ENCODE data around the gene MEGF9.

MEGF9 gene

DNA sequence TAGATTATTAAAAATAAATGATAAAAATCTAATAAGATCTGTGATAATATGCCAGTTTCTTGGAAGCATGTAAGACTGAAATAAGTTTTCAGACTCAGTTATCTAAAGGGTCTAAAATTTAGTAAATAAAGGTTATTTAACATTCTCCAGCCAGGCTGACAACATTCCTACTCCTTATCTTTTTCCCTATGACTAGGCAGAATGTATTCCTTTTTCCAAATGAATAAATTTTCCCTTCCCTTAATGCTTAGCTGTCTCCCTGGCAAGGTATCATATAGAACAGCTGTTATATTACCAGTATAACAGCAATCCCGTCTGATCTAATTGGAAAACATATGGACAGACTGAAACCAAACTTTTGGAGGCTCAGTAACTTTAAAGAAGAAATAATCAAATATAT, 13.0 kb downstream of the MEGF9 start:
- peak; percentile 20 for DNase-seq

DNA sequence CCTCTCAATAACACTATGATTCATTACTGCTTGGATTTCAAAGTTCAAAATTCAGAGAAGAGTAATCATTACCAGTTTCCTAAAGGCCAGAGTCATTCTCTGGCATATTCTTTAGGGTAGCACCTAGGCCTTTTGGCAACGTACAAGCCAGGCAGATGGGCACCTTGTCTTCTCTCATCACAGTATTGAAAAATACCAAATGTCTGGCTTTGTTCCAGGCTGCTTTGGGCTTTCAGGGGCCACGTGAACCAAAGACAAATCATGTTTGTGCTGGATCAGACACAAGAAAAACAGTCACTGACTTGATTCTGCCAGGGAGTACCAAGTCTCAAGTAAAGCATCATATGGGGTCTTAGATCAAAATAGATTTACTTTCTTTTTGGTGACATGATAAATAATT, 15.5 kb downstream of the MEGF9 start:
- DNase-seq: peak; percentile 95

DNA sequence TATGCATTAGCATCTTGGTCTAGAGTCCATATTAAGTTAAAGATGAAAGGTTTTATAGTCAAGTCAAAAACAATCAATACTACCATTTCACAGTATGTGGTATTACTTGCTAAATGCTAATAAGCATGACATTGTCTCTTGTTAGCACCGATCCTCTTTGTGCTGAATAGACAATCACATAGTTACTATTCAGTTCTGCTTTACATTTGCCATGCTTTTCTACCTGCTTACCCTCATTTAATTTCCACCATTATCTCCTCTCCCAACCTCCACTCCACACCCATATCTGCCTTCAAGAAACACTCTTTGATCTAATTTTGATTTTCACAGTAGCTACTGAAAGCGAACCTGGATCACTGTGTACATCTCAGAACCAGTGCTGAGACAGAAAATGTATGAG, 16.8 kb downstream of the MEGF9 start:
- no peak for DNase-seq

DNA sequence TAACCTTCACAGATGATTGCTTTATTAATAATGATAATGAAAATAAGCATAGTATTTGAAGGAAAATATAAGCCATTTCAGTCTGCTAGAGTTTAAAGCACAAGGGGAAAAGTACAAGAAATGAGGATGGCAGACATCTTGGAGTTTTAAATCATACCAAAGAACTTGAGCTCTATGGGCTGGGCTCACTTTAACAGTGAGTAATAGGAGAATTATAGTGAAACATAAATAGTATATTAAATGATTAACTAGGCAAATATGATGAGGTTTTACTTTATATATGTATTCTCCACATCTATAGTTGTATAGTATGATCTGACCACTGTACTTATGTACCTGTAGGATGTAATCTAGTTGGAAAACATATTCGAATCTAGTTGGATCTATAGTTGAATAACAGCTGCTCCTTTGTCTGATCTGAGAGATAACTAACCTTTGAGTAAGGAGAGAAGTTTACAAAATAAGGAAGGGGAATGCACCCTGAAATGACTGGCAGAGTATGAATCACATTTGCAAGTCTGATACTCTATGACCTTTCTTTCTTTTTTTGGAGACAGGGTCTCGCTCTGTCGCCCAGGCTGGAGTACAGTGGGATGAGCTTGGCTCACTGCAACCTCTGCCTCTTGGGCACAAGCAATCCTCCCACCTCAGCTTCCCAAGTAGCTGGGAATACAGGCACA, 17.6 kb downstream of the MEGF9 start:
- DNase-seq: no peak

DNA sequence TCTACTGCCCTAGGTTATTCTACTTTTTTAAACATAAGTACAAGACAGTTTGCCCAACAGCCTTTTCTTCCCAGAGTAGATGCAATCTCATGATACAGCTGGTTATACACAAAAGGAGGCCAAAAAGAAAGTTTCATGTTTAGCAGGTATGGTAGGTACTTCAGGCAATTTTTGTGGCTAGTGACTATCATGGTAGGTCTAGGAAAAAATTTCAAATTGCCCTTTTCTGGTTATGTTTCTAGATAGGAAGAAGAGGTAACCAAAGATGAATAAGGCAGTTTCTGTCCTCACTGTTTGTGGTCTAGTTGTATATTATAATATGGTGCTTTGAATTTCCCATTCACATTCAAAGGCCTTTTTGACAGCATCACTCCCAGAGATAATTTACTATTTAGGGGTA, 19.7 kb downstream of the MEGF9 start:
- DNase-seq: no peak

DNA sequence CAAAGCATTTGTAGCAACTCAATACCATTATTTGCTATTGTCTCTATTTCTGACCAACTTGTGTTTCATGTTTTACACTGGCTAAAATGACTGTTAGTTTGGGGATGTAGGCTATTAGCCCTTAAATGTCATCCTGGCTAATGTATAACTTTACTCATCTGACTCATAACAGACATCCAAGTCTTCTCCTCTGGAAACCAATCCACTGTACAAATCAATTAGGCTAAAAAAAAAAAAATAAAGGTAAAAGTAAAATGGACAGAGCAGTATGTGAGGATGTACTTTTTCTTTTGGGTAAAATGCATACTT, 20.6 kb downstream of the MEGF9 start:
- DNase-seq: peak; percentile 30

DNA sequence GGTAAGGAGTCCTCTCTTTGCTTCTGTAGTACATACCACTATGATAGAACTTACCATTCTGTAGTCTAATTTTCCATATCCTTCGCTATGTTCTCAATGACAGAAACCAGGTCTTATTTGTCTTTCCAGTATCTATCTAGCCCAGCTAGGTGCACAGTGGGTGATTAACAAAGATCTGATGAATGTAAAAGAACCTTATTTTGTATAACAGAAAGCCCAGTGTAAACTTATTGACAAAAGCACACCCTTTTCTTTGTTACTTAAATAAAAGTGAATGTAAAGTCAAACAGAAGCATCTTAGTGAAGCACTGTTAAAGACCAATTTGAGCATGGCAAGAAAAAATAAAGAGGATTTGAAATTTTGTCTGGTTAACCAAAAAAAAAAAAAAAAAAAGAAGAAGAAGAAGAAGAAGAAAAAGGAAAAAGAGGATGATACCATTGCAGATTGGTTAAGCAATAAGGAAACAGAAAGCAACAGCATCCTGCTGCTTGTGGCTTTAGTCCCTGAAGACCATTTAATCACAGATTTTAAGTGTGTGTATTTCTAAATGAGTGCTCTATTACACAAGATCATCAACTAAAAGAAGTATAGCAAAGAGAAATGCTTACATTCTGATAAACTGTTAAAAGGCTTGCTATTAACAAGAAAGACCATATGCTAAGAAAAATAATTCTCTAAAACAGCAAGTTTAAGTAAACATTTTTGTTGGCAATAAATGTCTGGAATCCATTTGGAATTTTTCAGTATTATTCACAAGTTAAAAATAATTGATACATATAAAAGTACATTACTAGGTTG, 21.2 kb downstream of the MEGF9 start:
- DNase-seq: peak; percentile 61

DNA sequence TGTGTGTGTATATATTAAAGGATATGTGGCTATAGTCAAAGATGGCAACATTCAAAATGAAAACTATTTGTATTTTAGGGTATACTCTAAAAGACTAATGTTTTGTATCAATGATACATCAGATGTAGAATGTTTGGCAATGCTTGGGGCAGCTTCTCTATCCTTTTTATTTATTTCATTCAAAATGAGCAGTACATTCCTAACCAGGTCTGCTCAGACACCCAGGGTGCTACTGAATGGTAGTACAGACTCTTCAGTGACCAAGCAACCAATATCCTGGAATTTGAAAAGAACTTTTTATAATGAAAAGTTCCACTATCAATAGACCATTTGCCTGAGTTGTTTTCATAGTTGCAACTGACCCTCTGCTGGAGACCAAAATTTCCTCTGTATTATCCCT, 23.9 kb downstream of the MEGF9 start:
- DNase-seq: peak; percentile 57

DNA sequence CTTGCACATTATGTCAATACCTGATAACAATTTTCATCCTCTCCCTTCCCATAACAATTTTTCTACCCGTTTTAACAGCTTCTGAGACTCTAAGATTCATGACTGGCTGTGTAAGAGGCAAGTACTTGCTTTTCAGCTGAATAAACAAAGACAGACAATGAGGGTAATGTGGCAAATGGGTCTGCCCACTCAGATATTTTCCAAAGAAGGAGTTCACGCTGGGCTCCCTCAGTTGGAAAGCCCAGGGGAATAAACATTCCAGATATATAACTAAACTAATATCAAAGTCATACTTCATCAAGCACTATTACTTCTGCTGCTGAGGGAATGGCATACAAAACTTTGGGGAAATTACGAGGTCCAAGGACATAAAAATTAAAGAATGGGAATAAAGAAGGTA, 24.4 kb downstream of the MEGF9 start:
- DNase-seq: peak; percentile 97

DNA sequence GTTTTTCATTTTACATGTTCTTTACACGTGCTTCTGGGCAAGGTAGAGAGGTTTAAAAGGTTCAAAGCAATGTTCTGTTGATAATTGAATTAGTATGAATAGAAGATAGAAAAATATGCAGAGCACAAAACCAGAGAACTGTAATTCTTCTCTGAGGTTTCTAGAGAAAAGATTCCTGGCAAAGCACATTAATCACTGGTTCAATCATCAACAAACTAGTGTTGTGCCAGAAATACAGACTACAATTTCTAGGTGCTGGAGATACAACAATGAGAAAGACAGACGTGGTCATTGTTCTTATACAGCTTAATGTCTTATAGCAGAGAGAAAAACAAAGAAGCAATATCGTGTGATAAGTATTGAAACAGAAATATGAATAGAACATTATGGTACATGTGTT, 25.5 kb downstream of the MEGF9 start:
- no peak for DNase-seq

DNA sequence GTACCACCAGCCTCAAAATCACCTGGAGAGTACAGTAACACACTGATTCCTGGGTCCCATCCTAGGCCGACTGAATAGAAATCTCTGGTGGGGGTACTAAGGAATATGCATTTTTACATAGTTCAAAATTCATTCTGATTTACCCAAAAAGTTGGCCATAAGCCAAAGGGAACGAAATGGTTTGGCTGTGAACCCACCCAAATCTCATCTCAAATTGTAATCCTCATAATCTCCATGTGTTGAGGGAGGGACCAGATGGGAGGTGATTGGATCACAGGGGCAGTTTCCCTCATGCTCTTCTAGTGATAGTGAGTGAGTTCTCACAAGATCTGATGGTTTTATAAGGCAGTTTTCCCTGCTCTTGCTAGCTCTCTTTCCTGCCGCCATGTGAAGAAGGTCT, 31.1 kb downstream of the MEGF9 start:
- DNase-seq: no peak

DNA sequence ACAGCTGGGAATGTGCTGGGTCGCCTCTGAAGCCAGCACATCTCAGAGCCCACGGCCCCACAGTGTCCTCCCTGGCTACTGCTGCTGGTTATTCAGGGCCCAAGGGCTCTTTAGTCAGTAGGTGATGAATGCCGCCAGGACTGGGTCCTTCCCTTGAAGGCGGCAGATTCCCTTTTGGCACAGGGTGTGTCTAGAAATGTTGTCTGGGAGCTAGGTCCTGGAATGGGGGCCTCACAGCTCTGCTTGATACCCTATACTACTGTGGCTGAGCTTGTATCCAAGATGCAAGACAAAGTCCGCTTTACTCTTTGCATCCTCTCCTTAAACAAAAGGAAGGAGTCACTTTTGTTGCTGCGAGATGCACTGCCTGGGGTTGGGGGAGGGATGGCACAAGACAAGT, 33.1 kb downstream of the MEGF9 start:
- no peak for DNase-seq

DNA sequence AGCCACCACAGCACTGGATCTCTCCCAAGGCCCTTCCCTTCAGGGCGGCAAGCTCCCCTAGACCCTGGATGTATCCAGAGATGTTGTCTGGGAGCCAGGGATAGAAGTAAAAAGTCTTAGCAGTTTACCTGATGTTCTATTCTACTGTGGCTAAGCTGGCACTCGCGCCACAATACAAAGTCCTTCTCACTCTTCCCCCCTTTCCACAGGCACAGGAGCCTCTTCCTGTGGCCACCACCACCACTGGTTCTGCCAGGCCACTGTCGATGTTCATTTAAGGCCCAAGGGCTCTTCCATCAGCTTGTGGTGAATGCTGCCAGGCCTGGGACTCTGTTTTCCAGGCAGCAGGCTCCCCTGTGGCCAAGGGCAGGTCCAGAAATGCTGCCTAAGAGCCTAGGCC, 33.7 kb downstream of the MEGF9 start:
- no peak for DNase-seq

DNA sequence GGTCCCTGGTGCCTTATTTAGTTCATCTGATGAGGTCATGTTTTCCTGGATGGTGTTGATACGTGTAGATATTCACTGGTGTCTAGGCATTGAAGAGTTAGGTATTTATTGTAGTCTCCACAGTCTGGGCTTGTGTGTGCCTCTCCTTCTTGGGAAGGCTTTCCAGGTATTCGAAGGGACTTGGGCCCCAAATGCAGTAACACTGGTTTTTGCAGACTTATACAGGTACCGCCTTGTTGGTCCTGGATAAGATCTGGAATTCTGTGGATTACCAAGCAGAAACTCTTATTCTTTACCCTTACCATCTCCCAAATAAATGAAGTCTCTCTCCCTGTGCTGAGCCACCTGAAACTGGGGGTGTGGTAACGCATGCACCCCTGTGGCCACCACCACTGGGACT, 34.1 kb downstream of the MEGF9 start:
- DNase-seq: no peak

DNA sequence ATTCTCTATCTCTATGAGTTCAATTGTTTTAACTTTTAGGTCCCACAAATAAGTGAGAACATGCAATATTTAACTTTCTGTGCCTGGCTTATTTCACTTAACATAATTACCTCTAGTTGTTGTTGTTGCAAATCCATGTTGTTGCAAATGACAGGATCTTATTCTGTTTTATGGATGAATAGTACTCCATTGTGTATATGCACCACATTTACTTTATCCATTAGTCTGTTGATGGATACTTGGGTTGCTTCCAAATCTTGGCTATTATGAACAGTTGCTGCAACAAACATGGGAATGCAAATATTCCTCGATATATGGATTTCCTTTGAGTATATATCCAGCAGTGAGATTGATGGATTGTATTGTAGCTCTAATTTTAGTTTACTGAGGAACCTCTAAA, 36.3 kb downstream of the MEGF9 start:
- peak; percentile 80 for DNase-seq

DNA sequence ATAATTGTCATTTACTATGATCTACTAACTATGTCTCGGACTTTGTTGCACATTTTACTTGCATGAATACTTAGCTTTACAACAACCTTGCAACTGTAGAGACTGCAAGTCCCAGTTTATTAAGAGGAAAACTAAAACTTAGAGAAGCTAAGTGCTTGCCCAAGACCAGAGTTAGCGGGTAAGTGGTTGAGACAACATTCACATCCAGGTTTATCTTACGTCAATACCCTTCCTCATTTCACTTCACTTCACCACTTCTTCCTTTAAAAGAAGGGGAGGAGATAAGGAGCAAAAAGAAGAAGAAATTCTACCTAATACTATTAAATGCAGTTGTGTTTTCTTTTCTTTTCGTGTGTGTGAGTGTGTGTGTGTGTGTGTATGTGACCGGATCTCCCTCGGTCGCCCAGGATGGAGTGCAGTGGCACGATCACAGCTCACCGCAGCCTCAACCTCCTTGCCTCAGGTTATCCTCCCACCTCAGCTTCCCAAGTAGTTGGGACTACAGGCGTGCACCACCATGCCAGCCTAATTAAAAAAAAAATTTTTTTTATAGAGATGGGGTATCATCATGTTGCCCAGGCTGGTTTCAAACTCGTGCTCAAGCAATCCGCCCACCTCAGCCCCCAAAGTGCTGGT, 37.4 kb downstream of the MEGF9 start:
- no peak for DNase-seq

DNA sequence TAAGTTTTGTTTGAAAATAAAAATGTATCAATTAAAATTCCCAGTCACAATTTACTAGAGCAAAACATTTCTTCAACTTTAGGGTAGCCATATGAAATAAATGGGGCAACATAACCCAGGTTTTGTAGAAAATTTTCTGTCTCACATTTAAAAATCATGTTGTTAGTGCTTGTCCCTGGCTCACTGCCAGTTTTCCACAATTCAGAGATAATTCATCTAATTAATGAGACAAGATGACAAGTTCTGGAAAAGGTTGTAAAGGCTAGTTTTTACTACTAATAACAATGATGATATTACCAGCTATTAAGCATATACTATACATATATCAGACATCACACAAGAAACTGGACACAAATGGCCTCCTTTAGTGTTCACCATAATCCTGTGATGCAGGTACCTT, 45.9 kb downstream of the MEGF9 start:
- DNase-seq: peak; percentile 72

DNA sequence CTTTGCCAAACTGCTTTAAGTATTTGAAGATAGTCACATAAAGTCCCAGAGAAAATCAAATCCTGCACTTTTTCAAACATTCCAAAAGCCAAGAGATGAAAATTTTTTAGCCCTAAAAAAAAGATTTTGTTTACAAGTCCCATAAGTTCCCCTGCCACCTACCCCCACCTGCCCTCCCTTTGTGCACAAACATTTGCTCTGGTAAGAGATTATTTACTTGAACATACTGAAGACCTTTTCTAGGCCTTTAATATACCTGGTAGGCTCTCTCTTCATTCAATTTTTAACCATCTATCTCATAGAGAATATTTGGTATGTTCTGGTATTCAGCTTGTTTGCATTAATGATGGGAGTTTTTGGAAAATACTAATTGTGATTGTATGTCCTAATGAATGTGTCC, 50.3 kb downstream of the MEGF9 start:
- peak; percentile 24 for DNase-seq

DNA sequence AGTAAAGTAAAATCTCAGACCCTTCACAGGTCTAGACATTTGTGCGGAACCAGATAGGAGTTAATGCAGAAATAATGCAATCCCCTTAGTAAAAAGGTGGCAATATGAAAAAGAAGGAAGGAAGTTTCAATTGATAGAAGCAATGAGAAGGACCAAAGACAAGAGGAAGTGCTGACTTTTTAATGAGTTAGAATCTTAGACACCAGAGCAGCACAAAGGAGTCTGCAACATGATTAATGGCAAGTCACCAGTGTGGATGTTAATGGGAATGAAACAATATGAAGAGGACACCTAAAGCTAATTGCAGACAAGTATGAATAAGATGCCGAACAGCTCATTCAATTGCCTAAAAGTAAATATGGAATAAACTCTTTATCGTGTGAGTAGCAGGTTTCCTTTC, 50.9 kb downstream of the MEGF9 start:
- DNase-seq: peak; percentile 83

DNA sequence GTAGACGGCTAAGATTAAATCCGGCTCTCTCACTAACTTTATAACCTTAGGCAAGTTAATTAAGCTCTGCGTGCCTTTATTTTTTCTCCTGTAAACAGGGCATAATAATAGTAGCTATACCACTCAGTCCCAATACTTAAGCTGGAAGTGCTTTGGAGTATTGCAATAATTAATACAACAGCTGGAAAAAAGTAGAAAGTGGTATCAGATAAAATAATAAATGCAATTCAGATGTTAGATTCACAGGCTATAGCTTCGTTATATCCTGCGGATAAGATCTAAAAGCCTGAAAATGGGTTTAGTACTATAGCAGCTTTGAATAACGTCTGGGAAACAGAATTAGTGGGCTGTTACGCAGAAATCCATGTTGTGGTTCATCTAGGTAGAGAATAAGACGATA, 51.8 kb downstream of the MEGF9 start:
- no peak for DNase-seq

DNA sequence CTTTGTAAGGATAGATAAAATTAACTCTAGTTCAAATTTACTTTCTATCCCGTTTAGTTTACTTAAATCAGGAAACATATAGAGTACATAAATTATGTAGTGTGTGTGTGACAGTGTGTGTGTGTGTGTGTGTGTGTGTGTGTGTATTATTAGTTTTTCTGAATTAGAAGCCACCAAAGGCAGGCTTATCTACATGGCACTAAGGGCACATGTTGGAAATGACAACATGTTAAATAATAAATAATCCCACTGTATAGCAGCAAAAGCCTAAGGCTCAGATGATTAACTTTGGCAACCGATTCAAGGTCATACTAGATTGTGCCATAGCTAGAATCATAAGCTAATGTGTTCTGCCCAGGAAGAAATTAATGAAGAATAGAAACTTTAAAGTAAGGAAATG, 54.6 kb downstream of the MEGF9 start:
- DNase-seq: no peak

DNA sequence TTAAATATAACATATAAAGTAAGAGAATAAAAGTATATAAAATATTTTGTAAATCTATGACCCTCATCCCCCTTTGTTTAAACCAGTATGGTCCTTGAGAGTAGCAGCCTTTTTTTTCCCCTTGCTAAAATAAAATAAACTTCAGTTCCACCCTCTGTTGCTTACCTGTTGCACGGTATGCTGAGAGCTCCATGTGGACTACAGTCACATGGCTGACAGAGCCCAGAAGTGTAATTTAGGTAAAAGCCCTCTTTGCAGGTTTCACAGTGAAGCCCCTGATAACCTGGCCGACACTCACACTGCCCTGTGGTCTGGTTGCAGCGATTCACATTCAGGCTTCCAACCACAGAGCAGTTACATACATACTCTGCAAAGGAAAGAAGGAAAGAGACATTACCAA, 55.1 kb downstream of the MEGF9 start:
- DNase-seq: no peak

DNA sequence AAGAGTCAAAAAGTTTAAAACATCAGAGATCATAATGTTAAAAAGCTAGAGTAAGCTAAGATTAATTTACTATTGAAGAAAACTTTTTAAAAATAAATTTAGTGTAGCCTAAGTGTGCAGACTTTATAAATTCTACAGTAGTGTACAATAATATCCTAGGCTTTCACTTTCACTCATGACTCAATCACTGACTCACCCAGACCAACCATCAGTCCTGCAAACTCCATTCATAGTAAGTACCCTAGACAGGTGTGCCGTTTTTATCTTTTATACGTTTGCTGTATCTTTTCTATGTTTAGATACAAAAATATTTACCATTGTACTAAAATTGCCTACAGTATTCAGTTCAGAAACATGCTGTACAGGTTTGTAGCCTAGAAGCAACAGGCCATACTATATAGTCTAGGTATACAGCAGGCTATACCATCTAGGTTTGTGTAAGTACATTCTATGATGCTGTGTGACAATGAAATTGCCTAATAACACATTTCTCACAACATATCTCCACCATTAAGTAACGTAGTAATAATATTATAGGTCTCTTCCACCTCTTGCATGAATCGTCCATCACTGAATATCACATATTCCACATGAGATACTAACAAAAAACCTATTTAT, 59.2 kb downstream of the MEGF9 start:
- no peak for DNase-seq

DNA sequence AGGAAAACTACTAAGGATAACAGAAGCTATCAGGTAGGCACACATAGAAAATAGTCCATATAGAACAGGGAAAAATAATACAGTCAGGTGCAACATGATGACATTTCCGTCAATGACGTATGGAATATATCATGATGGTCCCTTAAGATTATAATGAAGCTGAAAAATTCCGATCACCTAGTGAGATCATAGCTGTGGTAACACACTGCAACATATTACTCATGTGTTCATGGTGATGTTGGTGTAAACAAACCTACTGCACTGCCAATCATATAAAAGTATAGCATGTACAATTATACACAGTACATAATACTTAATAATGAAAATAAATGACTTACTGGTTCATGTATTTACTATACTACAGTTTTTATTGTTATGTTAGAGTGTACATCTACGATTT, 60.0 kb downstream of the MEGF9 start:
- DNase-seq: no peak
